Kidney tubule cell (primary cell): ENCODE results near the gene VPS9D1.
"Not testable (repeated sequence)": the region's sequence is repeated elsewhere in the genome, so short reads cannot be mapped to it uniquely, and the experiment has no call there.

Experiments used
- DNase-seq: peaks from one replicate; pipeline ENCODE4 v3.0.0-alpha.2; 2018; ENCODE audit warnings: low spot score

The VPS9D1 gene

GRCh38 chr16:89693931-89694783, 26.5 kb downstream of the VPS9D1 start:
- no peak for DNase-seq

DNA sequence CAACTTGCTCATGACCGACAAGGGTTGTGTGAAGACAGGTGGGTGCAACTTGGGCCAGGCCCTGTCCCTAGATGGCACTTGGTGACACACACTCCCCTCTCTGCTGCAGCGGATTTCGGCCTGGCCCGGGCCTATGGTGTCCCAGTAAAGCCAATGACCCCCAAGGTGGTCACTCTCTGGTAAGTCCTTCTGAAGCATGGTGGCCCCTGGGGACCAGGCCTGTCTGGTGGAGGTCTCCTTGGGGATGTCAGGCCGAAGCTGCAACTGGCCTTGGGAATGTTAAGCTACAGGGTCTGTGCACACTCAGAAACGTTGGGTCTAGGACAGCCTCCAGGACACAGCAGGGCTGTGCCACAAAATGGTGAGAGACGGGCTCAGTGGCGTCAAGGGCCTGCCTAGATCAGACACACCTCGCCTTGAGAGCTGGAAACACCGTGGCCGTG, 27.4 kb downstream of the VPS9D1 start:
- no peak for DNase-seq

DNA sequence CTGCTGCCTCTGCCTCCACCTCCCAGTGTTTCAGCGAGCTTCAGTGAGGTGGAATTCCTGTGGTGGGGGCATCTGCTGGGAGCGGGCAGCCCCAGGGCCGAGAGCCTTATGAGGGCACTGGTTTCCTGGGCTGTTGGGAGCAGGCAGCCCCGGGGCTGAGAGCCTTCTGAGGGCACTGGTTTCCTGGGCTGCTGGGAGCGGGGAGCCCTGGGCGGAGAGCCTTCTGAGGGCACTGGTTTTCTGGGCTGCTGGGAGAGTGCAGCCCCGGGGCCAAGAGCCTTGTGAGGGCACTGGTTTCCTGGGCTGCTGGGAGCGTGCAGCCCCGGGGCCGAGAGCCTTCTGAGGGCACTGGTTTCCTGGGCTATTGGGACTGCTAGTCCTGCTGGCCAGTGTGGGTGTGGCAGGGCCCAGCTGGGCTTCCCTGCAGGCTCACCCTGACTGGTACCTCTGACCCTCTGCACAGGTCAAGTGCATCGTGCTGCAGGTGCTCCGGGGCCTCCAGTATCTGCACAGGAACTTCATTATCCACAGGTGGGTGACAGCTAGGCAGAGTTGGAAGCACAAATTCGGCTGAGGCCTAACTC, 28.6 kb downstream of the VPS9D1 start:
- DNase-seq = no peak

DNA sequence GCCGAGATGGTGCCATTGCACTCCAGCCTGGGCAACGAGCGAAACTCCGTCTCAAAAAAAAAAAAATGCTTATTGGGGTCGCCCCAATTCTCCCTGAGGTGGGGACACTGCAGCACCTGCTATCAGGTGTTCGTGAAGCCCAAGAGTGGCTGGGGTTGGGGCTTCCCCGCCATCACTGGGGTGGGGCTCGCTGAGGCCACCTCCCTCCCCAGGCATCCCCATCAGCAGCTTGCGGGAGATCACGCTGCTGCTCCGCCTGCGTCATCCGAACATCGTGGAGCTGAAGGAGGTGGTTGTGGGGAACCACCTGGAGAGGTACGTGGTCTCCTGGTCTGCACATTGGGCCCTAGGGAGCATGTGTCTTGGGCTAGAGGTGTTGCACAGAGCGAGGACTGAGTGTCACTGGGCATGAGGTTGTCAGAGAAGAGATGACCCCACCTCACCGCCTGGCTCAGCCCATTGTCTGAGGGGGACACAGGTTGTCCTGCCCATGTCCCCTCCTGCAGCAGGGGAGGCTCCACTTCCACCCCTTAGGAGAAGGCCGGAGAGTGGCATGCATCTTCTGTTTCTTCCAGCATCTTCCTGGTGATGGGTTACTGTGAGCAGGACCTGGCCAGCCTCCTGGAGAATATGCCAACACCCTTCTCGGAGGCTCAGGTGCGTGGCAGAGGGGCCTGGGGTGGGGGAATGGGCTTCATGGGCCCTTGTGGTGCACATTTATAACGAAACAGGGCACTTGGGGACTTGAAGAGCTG, 29.3 kb downstream of the VPS9D1 start:
- DNase-seq = no peak

DNA sequence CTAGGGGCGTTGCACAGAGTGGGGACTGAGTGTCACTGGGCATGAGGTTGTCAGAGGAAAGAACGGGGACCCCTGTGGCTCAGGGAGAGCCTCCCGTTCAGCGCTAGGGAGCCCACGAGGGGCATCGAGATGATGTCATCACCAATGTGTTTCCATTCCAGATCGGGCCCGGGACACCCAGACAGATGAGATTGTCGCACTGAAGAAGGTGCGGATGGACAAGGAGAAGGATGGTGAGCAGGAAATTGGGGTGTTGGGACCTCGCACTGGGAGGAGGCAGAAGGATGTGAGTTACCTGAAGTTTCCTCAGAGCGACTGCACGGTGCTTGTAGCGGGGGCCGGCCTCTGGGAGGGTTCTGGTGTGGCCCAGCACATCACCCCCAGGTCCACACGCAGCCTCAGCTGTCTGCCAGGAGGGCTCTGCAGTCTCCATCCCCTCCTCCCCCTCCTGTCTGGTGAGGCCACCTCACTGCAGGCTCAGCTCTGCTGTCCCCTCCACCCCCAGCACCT, 30.3 kb downstream of the VPS9D1 start:
- no peak for DNase-seq

DNA sequence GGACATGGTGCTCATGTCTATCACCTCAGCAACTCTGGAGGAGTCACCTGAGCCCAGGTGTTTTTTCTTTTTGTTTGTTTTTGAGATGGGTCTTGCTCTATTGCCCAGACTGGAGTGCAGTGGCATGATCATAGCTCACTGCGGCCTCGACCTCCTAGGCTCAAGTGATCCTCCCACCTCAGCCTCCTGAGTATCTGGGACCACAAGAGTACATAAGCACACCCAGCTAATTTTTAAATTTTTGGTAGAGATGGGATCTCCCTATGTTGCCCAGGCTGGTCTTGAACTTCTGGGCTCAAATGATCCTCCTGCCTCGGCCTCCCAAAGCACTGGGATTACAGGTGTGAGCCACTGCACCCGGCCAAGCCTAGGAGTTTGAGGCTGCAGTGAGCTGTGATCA, 31.1 kb downstream of the VPS9D1 start:
- not testable (repeated sequence) for DNase-seq

GRCh38 chr16:89689142-89689541, 31.6 kb downstream of the VPS9D1 start:
- DNase-seq = no peak

- no peak for DNase-seq
Observed at GRCh38 chr16:89688395-89688794, 32.3 kb downstream of the VPS9D1 start.

DNA sequence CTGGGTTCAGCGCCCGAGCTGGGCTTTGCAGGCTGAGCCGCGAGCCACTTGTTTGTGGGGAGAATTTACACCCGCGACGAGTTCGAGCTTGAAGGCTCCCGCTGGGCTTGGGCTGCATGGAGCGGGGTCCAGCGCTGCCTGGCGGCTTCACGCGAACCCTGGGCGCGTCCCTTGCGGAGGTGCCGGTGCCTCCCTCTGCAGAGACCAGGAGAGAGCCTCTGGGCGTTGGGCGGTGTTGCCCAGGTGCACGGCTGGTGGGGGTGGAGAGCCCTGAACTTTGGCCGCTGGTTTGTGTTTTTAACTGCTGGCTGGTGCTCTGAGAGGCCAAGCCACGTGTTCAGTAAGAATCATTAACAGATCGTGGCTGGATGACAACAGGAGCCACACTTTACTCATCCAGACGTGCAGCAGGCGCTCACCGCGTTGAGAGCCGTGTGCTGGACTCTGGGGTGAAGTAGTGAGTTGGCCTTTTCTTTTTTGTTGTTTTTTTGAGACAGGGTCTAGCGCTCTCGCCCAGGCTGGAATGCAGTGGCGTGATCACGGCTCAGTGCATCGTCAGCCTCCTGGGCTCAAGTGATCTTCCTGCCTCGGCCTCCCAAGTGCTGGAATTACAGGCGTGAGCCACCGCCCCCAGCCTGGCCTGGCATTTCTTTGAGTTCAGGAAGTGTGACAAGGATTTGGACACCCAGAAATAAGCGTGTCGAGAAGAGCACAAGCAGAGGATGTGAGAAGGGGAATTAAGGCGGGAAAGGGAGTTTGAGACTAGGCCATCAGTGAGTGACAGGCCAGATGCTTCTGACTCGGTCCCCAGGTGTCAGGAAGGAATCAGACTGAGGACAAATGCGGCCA, 33.4 kb downstream of the VPS9D1 start:
- DNase-seq = peak; percentile 96

- peak; percentile 91 for DNase-seq
Observed at GRCh38 chr16:89686520-89687091, 34.1 kb downstream of the VPS9D1 start, which contains the start of gene CDK10. CDK10 (plus strand) TSS chr16:89686689; CDS start chr16:89686711, 22 bp downstream.

DNA sequence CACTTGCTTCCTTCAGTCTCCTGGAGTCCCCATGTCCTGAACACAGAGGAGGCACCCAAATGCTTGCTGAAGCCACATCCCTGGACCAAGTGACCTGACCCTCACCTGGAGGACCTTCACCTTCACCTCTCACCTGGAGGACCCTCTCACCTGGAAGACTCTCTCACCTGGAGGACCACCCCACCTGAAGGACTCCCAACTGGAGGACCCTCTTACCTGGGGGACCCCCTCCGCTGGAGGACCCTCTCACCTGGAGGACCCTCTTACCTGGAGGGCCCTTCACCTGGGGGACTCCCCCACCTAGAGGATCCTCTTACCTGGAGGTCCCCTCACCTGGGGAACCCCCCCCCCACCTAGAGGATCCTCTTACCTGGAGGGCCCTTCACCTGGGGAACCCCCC, 34.8 kb downstream of the VPS9D1 start:
- DNase-seq = no peak

- DNase-seq = no peak
Observed at GRCh38 chr16:89678258-89678657, 42.4 kb downstream of the VPS9D1 start.

- no peak for DNase-seq
Observed at GRCh38 chr16:89672177-89672941, 48.3 kb downstream of the VPS9D1 start.

DNA sequence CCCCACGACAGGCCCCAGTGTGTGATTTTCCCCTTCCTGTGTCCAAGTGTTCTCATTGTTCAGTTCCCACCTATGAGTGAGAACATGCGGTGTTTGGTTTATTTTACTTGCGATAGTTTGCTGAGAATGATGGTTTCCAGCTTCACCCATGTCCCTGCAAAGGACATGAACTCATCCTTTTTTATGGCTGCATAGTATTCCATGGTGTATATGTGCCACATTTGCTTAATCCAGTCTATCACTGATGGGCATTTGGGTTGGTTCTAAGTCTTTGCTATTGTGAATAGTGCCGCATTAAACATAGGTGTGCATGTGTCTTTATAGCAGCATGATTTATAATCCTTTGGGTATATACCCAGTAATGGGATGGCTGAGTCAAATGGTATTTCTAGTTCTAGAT, 49.1 kb downstream of the VPS9D1 start:
- DNase-seq = not testable (repeated sequence)

- DNase-seq = no peak
Observed at GRCh38 chr16:89670496-89671431, 49.9 kb downstream of the VPS9D1 start.

GRCh38 chr16:89669755-89670154, 50.9 kb downstream of the VPS9D1 start:
- DNase-seq = no peak

DNA sequence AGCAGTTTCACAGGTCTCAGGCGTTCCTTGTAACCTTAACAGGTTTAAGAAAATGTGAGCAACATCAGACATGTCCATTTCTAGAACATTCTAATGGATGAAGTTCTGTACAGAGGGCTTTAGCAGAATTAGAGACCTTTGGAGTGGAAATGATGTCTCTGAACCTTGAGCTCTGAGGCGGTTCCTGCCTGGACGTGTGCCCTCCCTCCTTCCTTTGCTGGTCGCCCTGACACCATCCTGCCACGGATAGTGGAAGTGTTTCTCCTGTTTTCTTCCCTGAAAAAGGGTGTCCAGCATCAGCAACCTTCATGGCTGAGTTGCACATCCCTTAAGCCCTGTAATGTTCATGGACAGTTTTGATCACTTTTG, 51.9 kb downstream of the VPS9D1 start:
- DNase-seq = no peak

DNA sequence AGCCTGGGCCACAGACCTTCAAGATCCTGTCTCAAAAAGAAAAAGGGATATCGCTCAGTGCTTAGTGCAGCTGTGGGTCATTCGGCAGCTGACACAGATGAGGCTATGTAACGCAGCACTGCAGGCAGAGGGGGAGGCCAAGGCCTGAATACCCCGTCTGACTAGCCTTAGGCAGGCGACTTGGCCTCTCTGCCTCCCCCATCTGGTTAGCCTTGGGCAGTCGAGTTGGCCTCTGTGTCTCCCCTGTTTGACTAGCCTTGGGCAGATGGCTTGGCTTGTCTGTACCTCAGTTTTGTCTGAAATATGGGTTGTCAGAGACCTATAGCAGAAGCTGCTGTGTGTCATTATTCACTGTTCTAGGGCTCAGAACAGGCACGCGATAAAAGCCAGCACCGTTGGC, 53.1 kb downstream of the VPS9D1 start:
- no peak for DNase-seq

DNA sequence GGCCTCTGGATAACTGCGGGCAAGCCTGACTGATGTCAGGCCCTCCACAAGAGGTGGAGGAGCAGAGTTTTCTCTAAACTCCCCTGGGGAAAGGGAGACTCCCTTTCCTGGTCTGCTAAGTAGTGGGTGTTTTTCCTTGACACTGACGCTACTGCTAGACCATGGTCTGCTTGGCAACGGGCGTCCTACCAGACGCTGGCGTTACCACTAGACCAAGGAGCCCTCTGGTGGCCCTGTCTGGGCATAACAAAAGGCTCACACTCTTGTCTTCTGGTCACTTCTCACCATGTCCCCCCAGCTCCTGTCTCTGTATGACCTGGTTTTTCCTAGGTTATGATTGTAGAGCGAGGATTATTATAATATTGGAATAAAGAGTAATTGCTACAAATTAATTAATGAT, 53.7 kb downstream of the VPS9D1 start:
- DNase-seq = peak; percentile 26
